DMS 273 (cell line): ENCODE results near the gene ODAD4.
"Not testable (repeated sequence)": the region's sequence is repeated elsewhere in the genome, so short reads cannot be mapped to it uniquely, and the experiment has no call there.

Experiments
- DNase-seq: peaks from one replicate; lab custom pipeline; 2025; ENCODE audit not compliant: unreplicated experiment; lab: John Stamatoyannopoulos, UW

ODAD4 gene

GRCh38 chr17:42001729-42002128 is 71.3 kb downstream of the ODAD4 start:
- no peak for DNase-seq

- no peak for DNase-seq
These were observed 71.9 kb downstream of the ODAD4 start for GRCh38 chr17:42002175-42002791.

- no peak for DNase-seq
These were observed 72.4 kb downstream of the ODAD4 start for GRCh38 chr17:42002792-42003301.

- no peak for DNase-seq
These were observed 74.7 kb downstream of the ODAD4 start for GRCh38 chr17:42005166-42005565.

- DNase-seq, result no peak
These were observed 78.8 kb downstream of the ODAD4 start for GRCh38 chr17:42009170-42009569.

- DNase-seq, result not testable (repeated sequence)
These were observed 79.9 kb downstream of the ODAD4 start for GRCh38 chr17:42010266-42010680.

- peak; percentile 32 for DNase-seq
These were observed 80.6 kb downstream of the ODAD4 start for GRCh38 chr17:42010898-42011516.

GRCh38 chr17:42012363-42012762 is 81.9 kb downstream of the ODAD4 start:
- not testable (repeated sequence) for DNase-seq

- DNase-seq, result not testable (repeated sequence)
These were observed 83.3 kb downstream of the ODAD4 start for GRCh38 chr17:42013740-42014139.
